ENCODE data around the gene ERBB2. TPM values are rescaled to one million over a fixed set of nuclear protein-coding genes. Genes with fewer than 3 reads are reported as not detected.

The ERBB2 gene
- total and polyA plus RNA-seq, 2 of the 13 experiments (the other 11 are each of a cell fraction or from before 2014, with no cell fraction given), result 57.7 to 64.1 TPM

GRCh38 chr17:39652587-39653315, 47.1 kb upstream of the ERBB2 start (continued):
- TF ChIP-seq ZC3H13 (CRISPR knock-in tag; IDR thresholded peaks at IDR 0.05), result no peak
- TF ChIP-seq ZNF644 (CRISPR knock-in tag; IDR thresholded peaks at IDR 0.05; ENCODE audit: low read depth), result peak; percentile 35; the same call in 1 of the 2 replicates
- no peak for TF ChIP-seq ZNF432 (CRISPR knock-in tag; IDR thresholded peaks at IDR 0.05; ENCODE audit: borderline replicate concordance)
- no peak for TF ChIP-seq CREB1 (IDR thresholded peaks at IDR 0.05)
- TF ChIP-seq CREB1 (CRISPR knock-in tag; IDR thresholded peaks at IDR 0.05), result no peak
- no peak for TF ChIP-seq MTF2 (CRISPR knock-in tag; IDR thresholded peaks at IDR 0.05; ENCODE audit: borderline replicate concordance)
- no peak for TF ChIP-seq ZNF512B (CRISPR knock-in tag; IDR thresholded peaks at IDR 0.05; ENCODE audit: borderline replicate concordance)
- peak; percentile 72 for TF ChIP-seq FOXP4 (CRISPR knock-in tag; IDR thresholded peaks at IDR 0.05)
- no peak for TF ChIP-seq ISX (CRISPR knock-in tag; conservative IDR thresholded peaks at IDR 0.05)
- 0 out of 2 replicates have a peak, but pooled peaks have one; percentile 81 for TF ChIP-seq ZNF318 (CRISPR knock-in tag; IDR thresholded peaks at IDR 0.05)
- no peak for TF ChIP-seq RFX1 (IDR thresholded peaks at IDR 0.05)
- 0 out of 2 replicates have a peak, but pooled peaks have one; percentile 59 for TF ChIP-seq ZNF691 (CRISPR knock-in tag; IDR thresholded peaks at IDR 0.05; ENCODE audit: borderline replicate concordance, low read depth)
- TF ChIP-seq DNMT3B (CRISPR knock-in tag; conservative IDR thresholded peaks at IDR 0.05), result no peak
- peak; percentile 59; the same call in 1 of the 2 replicates for TF ChIP-seq ZIK1 (CRISPR knock-in tag; IDR thresholded peaks at IDR 0.05; ENCODE audit: borderline replicate concordance, low read depth)
- no peak for TF ChIP-seq HES4 (CRISPR knock-in tag; IDR thresholded peaks at IDR 0.05; ENCODE audit: borderline replicate concordance)
